Left renal pelvis (tissue), 4 donors: ENCODE measurements around the gene TP63. TPM values are rescaled to one million over a fixed set of nuclear protein-coding genes. Genes with fewer than 3 reads are reported as not detected.
A peak's percentile ranks its signal among the peaks of the same experiment; 100 is the strongest.

Experiments used
- DNase-seq, 4 donors: peaks; one replicate each; pipeline ENCODE4 v3.0.0-alpha.2; 2013; ENCODE audit warnings: low read depth in 4 of 4, low spot score in 3 of 4
- polyA plus RNA-seq, 4 donors: library from polyadenylated mRNA; unstranded; fragments of 120-200 nt; gene quantifications; one replicate each; pipeline ENCODE4 v1.2.1, GENCODE V29; 2013; ENCODE audit not compliant: insufficient read length in 4 of 4

The TP63 gene
- polyA plus RNA-seq, 4 donors: 0.60 to 4.0 (median 2.0) TPM

- no peak for DNase-seq
These were observed 141.4 kb downstream of the TP63 start for GRCh38 chr3:189772584-189772983.

GRCh38 chr3:189773056-189773455, 141.9 kb downstream of the TP63 start:
- DNase-seq: no peak

GRCh38 chr3:189776149-189776824, 145.1 kb downstream of the TP63 start:
- DNase-seq: no peak

GRCh38 chr3:189778340-189778950, 147.3 kb downstream of the TP63 start:
- DNase-seq: no peak

GRCh38 chr3:189779166-189779565, 148.0 kb downstream of the TP63 start:
- DNase-seq: no peak

- no peak for DNase-seq
These were observed 149.5 kb downstream of the TP63 start for GRCh38 chr3:189780546-189781270.

- DNase-seq: peak in 1 of 4 donors; percentile 47
These were observed 150.2 kb downstream of the TP63 start for GRCh38 chr3:189781415-189781814.

- no peak for DNase-seq
These were observed 155.4 kb downstream of the TP63 start for GRCh38 chr3:189786479-189787064.

GRCh38 chr3:189787191-189787590, 156.0 kb downstream of the TP63 start:
- DNase-seq: no peak

- DNase-seq: no peak
These were observed 156.4 kb downstream of the TP63 start for GRCh38 chr3:189787632-189788031.

- no peak for DNase-seq
These were observed 158.2 kb downstream of the TP63 start for GRCh38 chr3:189789432-189789831.

GRCh38 chr3:189790658-189791057, 159.5 kb downstream of the TP63 start:
- DNase-seq: no peak

GRCh38 chr3:189792046-189792929, 161.1 kb downstream of the TP63 start:
- DNase-seq: no peak

GRCh38 chr3:189794518-189794917, 163.3 kb downstream of the TP63 start:
- DNase-seq: no peak

- no peak for DNase-seq
These were observed 166.0 kb downstream of the TP63 start for GRCh38 chr3:189797103-189797750.

- DNase-seq: no peak
These were observed 168.2 kb downstream of the TP63 start for GRCh38 chr3:189799366-189799765.

GRCh38 chr3:189800436-189800835, 169.2 kb downstream of the TP63 start:
- DNase-seq: no peak

- no peak for DNase-seq
These were observed 172.1 kb downstream of the TP63 start for GRCh38 chr3:189803254-189803653.

GRCh38 chr3:189805375-189806067, 174.3 kb downstream of the TP63 start:
- DNase-seq: no peak
